ENCODE results near the gene LYPD3.

Gene LYPD3

DNA sequence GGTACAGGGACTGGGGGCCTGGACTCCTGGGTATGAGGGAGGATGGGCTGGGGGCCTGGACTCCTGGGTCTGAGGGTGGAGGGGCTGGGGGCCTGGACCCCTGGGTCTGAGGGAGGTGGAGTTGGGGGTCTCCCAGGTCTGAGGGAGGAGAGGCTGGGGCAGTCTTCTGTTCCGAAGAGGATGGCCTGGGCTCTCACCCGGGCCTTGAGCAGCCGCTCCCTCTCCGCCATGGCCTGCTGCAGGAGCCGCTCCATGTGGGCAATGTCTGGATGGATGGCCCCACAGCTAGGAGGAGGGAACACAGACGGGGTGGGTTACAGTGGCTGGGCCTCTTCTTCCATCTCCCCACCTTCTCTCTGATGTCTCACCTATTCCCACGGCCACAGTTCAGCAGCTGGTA lies 21.0 kb upstream of the LYPD3 start:
- no peak for DNase-seq (ENCODE audit: low read depth in 1 of 2, low spot score in 1 of 2)

DNA sequence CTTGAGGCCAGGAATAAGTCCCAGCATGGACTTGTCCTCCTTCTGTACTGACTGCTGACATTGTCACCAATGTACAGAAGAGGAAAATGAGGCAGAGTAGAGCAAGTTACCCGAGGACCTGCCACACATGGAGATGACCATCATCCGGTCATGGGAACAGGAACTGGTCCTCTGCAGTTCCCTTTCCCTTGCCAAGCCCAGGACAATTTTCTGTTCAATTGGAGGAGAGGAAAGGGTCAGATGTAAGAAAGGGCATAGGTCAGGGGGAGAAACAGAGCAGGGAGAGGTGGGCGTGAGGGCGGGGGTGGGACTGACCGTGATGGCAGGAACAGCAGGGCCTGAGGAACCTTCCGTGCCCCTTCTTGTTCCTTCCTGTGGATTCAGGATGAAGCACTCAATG lies 20.5 kb upstream of the LYPD3 start:
- DNase-seq (ENCODE audit: low read depth in 1 of 2, low spot score in 1 of 2) = no peak

DNA sequence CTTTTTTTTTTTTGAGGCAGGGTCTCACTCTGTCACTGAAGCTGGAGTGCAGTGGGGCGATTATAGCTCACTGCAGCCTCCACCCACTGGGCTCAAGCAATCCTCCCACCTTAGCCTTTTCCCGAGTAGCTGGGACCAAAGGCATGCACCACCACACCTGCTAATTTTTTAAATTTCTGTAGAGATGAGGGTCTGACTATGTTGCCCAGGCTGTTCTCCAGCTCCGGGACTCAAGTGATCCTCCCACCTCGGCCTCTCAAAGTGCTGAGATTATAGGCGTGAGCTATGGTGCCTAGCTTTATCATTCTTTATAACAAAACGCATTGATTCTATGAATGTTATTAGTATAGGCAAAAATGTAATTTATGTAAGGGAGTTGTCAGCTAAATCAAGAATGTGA lies 17.9 kb upstream of the LYPD3 start:
- DNase-seq (ENCODE audit: low read depth in 1 of 2, low spot score in 1 of 2) = no peak

DNA sequence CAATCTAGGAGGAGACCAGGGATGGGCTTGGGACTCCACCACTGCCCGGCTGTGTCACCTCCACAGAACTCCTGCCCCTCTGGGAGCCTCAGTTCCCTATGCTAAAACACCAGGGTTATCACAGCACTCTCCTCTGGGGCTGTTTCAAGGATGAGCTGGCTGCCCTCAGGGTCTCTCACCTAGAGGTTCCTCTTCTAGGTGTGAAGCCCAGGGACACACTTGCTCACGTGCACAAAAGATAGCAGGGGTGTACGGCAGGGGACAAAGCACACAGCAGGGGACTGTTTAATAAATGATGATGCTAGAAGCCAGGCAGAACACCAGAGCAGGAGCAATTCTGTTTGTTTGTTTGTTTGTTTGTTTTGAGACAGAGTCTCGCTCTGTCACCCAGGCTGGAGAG lies 16.8 kb upstream of the LYPD3 start:
- no peak for DNase-seq (ENCODE audit: low read depth in 1 of 2, low spot score in 1 of 2)

DNA sequence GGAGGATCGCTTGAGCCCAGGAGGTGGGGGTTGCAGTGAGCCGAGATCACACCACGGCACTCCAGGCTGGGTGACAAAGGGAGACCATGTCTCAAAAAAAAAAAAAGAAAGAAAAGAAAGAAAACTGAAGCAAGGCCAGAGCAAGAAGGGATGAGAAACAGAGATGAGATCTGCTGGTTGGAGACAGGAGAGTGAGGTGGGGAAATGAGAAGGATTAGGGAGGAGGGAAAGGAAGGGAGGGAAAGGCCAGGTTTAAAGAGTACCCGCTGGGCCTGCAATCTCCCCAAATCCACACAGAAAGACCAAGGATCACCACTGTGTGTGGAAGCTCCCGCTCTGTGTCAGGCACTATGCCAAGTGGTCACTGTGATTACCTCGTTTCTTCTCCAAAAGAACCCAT lies 16.3 kb upstream of the LYPD3 start:
- no peak for DNase-seq (ENCODE audit: low read depth in 1 of 2, low spot score in 1 of 2)

DNA sequence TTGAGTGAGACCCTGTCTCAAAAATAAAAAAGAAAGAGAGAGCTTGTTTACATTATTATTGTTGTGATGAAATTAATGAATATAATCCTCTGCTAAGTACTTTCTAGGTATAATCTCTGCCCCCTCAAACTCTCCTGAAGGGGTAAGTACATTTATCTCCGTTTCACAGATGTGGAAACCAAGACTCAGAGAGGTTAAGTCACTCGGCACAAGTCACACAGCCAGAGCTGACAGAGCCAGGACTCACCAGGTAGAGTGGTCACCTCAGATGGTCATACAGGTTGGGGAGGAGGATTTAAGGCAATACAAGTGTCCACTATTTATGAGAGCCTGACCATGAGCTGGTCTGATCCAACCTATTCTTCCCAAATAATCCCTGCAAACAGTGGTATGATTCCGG lies 15.2 kb upstream of the LYPD3 start:
- DNase-seq (ENCODE audit: low read depth in 1 of 2, low spot score in 1 of 2) = no peak

DNA sequence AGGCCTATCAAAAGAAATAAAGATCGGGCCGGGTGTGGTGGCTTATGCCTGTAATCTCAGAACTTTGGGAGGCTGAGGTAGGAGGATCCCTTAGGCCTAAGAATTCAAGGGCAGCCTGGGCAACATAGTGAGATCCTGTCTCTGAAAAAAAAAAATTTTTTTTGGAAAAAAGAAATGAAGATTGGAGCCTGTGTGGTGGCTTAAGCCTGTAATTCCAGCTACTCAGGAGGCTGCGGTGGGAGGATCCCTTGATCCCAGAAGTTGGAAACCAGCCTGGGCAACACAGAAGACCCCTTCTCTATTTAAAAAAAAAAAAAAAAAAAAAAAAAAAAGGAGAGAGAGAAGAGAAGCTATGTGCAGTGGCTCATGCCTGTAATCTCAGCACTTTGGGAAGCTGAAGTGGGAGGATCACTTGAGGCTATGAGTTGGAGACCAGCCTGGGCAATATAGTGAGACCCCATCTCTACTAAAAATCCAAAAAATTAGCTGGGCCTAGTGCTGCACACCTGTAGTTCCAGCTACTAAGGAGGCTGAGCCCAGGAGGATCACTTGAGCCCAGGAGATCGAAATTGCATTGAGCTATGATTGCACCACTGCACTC lies 14.7 kb upstream of the LYPD3 start:
- no peak for DNase-seq (ENCODE audit: low read depth in 1 of 2, low spot score in 1 of 2)

DNA sequence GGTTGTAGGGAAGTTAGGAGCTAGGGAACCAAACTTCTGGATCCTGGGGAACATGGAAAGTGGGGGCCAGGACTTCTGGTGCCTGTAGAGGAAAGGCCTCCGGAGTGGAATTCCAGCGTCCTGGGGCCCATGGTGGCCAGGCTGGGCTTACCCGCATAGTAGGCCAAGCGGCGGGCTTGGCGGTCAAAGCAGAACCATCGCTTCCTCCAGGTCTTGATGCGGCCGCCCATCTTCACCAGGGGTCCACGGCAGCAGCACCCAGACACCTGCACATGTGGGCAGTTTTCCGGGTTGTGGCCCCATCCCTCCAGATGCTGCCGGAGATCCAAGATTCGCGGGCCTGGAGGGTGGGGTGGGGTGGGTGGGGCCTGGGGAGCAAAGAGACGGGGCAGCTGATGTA lies 13.8 kb upstream of the LYPD3 start:
- no peak for DNase-seq (ENCODE audit: low read depth in 1 of 2, low spot score in 1 of 2)

DNA sequence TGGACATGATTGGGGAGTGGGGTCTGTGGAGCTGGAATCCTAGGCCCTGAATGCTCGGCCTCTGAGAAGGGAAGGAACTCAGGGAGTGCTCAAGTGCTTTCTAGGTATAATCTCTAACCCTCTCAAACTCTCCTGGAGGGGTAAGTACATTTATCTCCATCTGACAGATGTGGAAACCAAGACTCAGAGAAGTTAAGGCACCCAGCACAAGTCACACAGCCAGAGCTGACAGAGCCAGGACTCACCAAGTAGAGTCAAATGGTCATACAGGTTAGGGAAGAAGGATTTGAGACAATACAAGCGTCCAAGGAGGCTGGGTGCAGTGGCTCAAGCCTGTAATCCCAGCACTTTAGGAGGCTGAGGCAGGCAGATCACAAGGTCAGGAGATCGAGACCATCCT lies 12.9 kb upstream of the LYPD3 start:
- no peak for DNase-seq (ENCODE audit: low read depth in 1 of 2, low spot score in 1 of 2)

DNA sequence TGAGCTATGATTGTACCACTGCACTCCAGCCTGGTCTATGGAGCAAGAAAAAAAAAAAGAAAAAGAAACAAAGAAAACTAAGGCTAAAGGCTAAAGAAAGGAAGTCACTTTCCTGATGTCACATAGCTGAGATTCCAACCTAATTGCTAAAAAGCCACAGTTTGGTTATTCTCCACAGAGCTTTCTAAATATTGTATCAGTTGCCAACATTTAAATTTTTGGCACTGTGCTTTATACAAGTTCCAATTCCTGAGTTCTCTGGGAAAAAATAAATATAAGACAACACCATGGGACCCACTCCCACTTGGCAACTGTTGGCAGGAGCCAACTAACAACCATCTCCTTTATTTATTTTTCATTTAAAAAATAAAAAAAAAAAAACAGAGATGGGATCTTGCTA lies 11.2 kb upstream of the LYPD3 start:
- DNase-seq (ENCODE audit: low read depth in 1 of 2, low spot score in 1 of 2) = no peak

DNA sequence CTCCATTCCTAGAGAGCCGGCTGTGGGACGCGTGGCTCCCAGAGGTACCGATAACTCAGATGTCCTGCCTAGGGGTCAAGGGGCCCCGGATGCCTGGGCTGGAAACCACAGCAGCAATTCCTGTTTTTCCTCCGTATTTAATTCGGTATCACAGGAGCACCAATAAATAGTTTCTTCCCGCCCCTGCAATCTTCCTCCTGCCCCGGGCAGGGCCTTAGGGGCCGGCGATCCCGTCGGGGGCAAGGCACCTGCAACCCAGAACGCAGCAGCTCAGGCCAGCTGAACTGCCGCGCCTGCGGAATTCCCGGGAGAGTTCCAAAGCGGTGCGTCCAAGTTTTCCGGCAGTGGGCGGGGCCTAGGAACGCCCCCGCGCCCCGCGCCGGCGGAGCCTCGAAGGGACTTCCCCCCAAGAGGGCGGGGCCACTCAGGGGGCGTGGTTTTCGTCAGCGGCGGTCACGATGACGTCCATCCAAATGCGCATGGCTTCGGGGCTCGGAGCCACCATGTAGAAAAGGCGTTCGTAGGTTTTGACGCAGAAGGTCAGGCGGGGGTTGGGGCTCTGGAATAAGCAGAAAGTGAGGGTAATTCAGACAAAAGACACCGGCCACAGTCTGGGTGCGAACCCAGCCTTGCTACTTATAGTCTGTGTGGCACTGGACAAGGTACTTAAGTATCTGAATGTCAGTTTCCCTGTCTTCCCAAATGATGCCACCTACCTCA lies 9.7 kb upstream of the LYPD3 start:
- peak; percentile 81 to 92 for DNase-seq (ENCODE audit: low read depth in 1 of 2, low spot score in 1 of 2)

DNA sequence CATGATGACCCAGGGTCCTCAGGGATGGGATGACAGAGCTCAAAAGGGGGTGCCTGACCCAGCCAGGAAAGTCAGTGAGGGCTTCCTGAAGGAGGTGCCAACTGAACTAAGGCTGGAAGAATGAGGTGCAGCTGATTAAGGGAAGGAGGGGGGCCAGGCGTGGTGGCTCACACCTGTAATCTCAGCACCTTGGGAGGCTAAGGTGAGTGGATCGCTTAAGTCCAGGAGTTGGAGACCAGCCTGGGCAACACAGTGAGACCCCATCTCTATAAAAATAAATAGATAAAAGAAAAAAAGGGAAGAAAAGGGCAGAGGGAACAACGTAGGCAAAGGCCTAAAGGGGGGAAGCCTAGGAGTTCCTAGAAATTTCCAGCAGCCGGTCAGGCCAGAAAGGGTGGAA lies 9.1 kb upstream of the LYPD3 start:
- no peak for DNase-seq (ENCODE audit: low read depth in 1 of 2, low spot score in 1 of 2)

DNA sequence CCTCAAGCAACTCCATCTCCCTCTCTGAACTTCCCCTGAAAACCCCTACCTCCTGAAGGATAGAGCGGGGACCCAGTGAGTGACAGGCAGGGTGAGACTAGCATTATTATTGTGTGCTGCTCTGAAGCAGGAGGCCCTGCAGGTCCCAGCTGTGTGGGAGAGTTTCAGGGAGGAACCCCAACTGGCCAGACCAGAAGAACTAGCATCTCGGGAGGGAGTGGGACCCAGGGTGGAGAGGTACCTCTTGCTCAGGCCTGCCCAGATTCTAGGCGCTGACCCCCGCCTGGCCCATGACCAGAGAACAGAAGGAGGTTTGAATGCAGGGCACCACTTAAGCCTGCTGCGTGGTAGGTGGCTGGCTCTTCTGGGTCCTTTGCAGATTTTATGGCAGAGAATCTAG lies 5.7 kb upstream of the LYPD3 start:
- DNase-seq (ENCODE audit: low read depth in 1 of 2, low spot score in 1 of 2) = no peak

DNA sequence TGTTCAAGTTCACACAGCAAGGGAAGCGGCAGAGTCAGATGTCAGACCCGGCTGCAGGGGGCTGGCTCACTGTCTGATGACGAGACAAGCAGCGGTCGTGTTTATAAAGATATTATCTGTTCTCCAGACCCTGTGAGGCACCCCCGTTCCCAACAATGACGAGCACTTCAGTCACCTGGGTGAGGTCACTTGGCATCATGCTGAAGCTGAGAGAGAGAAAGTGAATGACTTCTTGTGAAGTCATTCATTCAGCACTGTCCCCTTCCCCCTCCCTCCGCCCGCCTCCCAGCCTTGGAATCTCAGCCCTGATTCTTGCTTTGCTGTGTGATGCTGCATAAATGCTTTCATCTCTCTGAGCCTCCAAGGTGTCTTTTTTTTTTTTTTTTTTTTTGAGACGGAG lies 4.9 kb upstream of the LYPD3 start:
- peak; percentile 6 to 37 for DNase-seq (ENCODE audit: low read depth in 1 of 2, low spot score in 1 of 2)

DNA sequence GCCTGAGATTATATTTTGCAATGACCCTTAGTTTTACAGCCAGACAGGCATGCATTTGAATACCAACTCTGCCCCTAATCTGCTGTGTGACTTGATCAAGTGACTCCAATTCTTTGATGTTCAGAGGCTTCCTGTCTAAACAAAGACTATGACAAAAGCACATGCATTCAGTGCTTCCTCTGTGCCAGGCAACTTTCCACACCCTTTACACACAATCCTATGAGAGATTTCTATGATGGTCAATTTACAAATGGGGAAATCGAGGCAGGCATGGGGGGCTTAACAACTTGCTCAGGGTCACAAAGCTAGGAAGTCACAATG lies 3.7 kb upstream of the LYPD3 start:
- no peak for DNase-seq (ENCODE audit: low read depth in 1 of 2, low spot score in 1 of 2)

DNA sequence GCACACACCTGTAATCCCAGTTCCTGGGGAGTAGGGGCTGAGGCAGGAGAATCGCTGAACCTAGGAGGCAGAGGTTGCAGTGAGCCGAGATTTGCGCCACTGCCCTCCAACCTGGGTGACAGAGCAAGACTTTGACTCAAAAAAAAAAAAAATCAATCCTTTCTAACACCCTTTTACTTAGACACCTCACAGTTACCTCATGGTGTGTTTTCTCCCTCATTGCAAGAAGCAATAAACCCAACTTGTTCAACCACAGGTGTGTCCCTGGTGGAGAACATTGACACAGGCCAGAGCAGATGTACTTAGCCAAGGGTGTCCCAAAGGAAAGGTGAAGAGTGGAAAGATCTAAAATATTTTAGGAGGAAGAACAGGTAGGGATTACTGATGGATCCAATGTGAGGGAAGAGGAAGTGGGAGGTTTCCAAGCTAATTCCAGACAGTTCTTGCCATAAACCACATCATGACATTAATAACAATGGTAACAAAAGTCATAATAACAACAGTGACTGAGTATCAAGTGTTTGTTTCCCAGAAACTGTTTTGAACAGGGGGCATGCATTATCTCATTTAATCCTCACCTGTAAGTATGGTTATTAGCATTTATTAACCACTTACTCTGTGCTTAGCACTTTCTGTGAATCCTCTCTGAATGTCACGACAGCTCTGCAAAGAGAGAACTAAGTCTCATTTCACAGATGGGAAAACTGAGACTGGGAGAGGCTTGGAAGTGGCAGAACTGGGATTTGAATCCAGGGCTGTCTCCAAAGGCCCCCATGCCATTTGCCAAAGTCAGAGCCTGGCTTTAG lies 3.1 kb upstream of the LYPD3 start:
- DNase-seq (ENCODE audit: low read depth in 1 of 2, low spot score in 1 of 2) = no peak

DNA sequence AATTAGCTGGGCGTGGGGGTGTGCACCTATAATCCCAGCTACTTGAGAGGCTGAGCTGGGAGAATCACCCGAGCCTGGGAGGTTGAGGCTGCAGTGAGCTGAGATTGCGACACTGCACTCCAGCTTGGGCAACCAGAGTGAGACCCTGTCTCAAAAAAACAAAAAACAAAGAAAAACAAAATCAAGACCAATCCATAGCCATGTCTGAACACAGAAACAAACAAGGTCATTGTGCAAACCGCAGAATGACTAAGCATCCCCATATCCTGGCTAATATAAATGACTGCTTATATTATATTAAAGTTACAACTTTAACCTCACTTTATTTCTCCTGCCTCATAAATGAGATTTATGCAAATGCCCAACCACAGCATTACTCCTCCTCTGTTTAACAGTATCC lies 2.3 kb upstream of the LYPD3 start:
- DNase-seq (ENCODE audit: low read depth in 1 of 2, low spot score in 1 of 2) = no peak

DNA sequence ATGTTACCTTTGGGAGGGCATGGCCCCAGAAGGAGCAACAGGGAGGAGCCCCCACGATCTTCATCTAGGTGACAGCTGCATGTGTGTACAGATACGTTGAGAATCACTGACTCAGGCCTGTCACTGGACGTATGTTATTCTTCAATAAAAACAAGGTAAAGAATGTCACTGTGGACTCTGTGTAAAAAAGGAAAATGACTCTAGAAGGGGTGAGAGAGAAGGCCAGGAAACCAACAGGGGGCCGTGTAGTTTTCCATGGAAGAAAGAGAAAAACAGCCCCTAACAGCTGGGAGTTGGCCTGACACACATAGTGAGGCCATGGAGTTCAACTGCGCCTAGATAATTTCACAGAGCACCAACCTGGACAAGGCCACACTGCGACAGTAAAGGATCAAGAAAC lies 1.9 kb upstream of the LYPD3 start:
- DNase-seq (ENCODE audit: low read depth in 1 of 2, low spot score in 1 of 2) = no peak

DNA sequence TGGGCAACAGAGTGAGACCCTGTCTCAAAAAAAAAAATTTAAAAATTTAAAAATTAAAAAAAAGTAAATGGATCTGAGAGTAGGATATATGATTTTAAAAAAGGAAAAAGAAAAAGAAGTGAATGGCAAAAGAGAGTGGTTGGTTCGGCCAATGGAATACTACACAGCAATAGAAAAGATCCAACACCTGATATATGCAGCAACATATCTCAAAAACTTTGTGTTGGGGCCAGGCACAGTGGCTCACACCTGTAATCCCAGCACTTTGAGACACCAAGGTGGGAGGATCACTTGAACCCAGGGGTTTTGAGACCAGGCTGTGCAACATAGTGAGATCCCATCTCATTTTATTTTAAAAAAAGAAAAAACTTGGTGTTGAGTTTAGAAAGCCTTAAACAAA lies 1.4 kb upstream of the LYPD3 start:
- no peak for DNase-seq (ENCODE audit: low read depth in 1 of 2, low spot score in 1 of 2)

DNA sequence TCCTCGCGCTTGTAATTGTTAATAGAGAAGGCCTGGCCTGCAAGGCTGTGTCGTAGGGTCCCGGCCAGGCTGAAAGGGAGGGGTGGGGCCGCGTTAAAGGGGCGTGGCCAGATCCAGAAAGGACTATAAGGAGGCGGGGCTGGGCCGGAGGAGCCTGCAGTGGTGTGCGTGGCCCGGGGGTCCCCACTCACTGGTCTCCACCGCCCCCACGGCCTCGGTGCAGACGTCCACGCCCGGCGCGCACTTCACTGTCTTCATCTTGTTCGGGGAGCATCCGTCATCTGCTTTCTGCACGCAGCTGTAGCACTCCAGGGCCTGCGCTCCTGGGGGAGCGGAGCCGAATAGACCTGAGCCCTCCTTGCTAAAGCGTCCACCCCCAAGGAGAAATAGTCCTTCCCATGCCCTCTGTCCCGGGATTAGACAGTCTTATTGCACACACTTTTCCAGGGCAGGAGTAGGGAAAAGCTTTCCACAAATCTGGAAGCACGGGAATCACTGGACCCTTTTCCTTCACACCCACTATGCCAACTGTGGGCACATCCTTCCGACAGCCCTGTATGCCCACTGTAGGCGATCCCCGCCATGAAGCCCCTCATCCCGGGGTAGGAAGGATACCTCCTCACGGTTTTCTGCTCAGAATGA lies 1.2 kb downstream of the LYPD3 start:
- DNase-seq (ENCODE audit: low read depth in 1 of 2, low spot score in 1 of 2) = peak in 1 of 2 donors; percentile 60

DNA sequence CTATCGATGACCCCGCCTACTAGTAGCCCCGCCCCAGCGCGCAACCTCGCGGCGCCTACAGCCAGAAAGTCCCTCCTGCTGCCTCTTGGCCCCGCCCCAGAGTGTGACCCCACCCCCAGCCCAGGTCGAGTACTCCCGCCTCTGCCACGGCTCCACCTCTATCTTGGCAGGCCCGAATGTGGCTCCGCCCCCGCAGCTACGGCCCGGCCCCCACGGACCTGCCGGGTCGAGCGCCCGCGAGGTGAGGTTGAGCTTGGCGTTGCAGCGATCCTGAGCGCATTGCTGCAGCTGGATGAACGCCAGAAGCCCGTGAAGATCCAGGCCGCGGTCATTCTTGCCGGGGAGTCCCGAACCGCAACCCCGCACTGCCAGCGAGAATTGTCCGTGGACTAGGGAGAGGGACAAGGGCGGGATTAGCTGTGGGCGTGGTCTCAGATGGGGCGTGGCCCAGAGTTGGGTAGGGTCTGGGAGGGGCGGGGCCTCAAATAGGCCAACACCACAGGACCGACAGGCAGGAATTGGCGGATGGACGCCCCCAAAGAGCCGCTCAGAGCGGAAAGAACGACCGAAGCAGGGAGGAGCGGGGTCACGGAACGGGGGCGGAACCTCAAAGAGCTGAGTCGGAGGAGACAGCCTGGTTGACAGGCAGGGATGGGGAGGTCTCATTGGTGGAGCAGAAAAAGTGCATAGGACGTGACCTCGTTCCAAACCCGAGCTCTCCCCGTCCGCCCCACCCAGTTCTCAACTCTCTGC lies 1.9 kb downstream of the LYPD3 start:
- DNase-seq (ENCODE audit: low read depth in 1 of 2, low spot score in 1 of 2) = peak; percentile 98 to 99

Measured in activated CD4-positive, alpha-beta T cell treated with anti-CD3 and anti-CD28 coated beads, Interleukin-2, amount 50 U/mL, for 24 hours (primary cell).